ENCODE data around the gene TAGLN2.

TAGLN2 gene

DNA sequence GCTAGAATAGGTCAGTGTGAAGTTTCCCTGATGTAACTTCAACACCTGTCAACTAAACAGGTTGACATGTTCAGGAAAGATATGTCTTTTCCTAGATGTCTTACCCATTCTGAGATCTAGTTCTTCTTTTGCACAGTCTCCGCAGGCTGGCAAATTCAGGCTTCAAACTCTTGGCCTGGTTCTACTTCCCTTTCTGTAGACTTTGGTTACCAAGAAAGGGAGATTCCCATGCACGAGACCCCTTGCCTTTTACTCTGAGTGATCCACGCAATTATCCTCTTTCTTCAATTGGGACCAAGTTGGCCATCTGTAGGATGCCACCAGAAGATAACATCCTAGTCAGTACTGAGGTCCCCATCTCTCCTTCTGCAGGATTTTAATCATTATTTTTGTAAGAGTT is 27.3 kb downstream of the TAGLN2 start:
- no peak for ATAC-seq

- ATAC-seq = no peak
These were observed 28.8 kb downstream of the TAGLN2 start for GRCh38 chr1:159896546-159896930.

DNA sequence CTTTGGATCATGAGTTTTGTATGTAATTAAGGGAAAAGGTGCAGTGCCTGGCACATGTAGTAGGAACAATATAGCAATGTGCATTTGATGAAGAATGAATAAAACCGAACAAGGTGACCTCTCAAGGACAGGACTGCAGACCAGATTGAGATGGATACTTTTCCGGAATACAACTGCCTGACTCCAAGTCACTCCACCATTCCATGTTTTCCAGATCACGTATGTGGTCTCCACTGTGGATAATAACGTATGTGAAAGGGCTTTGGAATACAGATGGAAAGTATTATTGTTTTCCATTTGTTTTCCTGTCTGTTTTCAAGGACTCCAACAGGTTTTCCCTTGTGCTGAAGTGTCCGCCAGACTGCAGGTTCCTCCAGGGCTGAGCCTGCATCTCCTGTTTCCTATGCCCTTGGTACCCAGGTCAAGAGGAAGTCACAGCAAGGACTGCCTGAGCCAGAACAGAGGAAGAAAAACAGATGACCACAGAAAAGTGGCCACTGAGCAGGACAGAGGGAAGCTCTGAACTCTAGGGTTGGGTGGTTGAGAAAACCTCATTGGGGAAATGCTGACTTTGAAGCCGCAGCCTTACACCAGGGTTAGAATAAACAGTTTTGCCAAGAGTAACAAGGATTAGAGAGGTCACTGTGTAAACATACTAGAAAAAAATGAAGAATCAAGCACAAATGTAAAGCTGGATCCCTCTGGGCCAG is 29.3 kb downstream of the TAGLN2 start:
- no peak for ATAC-seq

DNA sequence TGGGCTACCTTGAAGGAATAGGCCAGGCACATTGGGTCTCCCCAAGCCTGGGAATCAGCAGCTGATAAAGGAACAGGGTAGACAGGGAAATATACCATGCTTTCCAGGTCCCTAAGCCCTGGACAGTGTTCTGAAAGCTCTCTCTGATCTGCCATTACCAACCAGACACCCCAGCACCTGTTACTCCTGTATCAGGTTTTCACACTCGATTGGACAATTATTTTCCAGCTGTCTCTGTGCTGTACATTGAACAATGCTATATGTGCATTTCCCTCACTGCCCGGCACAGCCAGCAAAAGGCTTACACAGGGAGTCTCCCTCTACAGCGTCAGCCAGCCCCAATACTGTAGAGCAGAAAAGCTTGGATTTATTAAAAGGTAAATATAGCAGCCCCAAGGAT is 30.0 kb downstream of the TAGLN2 start:
- ATAC-seq = no peak

- no peak for ATAC-seq
These were observed 32.4 kb downstream of the TAGLN2 start for GRCh38 chr1:159892944-159893343.

DNA sequence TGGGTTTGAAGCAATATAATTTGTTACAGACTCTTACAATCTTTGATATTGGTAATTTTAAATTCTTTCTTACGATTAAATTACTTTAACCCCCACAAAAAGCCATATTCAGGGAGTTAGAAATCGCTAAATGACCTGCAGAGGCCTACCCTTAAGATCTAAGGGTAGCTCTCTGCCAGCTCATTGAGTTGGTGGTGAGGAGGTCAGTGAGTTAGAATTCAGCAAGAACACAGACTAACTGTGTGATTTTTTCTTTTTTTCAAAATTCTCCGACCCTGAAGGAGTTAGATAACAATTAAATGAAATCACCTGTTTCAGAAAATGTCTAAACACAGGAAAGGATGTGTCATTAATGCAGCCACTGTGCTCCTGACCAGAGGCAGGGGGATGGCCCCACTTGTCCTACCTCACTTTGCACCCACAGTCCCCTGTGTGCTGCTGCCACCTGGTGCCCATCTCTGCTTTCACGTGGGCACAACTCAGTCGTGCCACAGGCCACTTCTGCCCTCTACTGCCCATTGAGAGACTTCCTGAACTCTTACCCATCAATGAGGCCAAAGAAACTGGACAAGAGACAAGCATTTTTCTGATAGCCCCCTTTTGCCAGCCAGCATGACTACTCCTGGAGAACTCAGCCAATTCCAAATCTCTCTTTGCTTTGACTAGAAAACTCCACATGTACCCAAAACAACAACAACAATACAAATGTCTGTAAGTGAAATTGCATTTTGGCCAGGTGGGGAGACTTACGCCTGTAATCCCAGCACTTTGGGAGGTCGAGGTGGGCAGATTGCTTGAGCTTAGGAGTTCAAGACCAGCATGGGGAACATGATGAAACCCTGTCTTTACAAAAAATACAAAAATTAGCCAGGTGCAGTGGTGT is 33.8 kb downstream of the TAGLN2 start:
- peak; percentile 84 to 86 for ATAC-seq

DNA sequence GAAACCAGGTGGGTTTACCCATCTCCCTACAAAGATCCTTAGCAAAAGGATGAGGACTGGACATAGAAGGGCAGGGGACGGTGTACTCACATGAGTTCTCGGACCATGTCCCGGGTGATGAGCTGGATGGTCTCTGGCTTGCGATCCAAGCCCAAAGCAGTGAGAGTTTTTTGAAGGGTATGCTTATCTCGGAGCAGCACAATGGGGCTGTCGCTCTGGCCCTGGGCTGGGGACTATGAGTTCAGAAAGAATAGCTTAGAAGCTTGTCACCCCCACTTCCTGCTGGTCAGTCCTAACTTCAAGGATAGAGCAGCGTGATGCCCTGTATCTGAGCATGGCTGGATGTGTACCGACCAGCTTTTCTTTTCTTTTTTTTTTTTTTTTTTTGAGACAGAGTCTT is 34.9 kb downstream of the TAGLN2 start:
- ATAC-seq = no peak

DNA sequence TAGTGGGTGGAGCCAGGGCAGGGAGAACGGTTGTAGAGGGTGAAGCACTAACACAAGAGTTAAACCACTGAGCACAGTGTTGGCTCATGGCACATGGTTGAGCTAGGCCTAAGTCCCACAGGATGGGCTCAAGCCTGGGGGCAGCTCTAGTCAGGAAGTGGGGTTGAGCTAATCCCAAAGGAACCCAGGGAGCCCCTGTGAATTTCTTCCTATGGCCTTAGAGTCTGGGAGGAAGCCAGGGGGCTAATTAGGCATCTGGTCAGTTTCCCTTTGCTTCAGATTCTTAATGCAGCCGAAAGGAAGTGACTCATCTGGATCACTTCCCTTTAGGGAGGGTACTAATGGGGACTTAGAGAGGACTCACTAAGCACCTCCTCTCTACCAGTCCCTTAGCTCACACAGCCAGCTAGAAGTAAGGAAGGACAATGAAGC is 35.5 kb downstream of the TAGLN2 start:
- peak; percentile 61 to 73 for ATAC-seq

- no peak for ATAC-seq
These were observed 36.1 kb downstream of the TAGLN2 start for GRCh38 chr1:159889202-159889601.

GRCh38 chr1:159884296-159884695 is 41.0 kb downstream of the TAGLN2 start:
- ATAC-seq = no peak

DNA sequence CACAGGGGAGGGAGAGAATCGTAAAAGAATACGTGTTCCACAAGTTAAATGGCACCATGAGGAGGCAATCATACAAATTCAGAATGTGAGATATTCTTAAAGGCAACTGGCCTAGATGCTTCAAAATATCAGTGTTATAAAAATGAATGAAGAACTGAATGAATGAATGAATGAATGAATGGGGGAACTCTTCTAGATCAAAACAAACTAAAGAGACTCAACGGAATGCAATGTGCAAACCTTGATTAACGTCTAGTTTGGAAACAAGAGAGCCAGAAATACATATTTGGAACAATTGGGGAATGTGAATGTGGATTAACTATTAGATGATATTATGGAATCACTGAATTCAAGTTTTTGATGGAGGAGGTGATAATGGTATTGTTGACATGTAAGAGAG is 42.2 kb downstream of the TAGLN2 start:
- ATAC-seq = no peak

- no peak for ATAC-seq
These were observed 42.8 kb downstream of the TAGLN2 start for GRCh38 chr1:159882527-159882862.

DNA sequence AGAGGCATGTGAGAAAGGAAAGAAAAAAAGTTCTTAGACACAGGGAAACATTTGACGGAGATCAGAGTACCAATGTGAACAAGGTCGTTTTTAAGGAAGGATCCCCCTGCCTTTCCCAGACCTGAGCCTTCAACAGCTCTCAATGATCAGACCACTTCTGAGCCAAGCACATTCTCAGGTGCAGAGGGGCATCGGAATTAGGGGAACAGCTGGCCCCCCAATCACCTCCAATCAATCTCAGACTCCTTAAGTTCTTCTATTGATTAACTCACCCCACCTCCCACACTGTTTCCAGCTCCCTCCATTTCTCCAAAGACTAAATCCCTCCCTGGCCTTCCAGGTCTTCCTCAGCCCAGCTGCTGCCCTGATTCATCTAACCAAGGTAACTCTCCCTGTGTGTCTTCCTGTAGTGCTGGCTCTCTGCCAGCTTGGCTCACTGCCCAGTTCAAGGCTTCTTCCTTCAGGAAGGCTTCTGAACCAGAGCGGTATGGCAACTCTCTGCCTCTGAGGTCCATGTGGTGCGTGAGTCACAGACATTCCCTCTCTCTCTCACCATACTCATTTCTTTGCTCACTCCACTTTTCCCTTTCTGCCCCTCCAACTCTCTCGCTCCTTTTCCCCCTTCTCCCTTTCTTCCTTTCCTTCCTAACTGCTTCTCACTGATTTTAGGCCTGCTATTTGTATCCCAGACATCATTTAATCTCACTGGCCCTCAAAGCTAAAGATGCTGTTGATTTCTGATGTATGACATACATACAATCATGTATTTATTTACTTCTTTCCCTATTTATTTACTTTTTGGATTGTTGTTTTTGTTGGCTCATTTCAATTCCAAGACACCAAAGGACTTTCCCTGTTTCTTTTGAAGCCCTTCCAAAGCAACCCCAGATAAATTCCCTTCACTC is 43.4 kb downstream of the TAGLN2 start:
- no peak for ATAC-seq

- no peak for ATAC-seq
These were observed 44.9 kb downstream of the TAGLN2 start for GRCh38 chr1:159880430-159880829.

- ATAC-seq = peak in 1 of 2 donors; percentile 30
These were observed 45.3 kb downstream of the TAGLN2 start for GRCh38 chr1:159879977-159880376.

DNA sequence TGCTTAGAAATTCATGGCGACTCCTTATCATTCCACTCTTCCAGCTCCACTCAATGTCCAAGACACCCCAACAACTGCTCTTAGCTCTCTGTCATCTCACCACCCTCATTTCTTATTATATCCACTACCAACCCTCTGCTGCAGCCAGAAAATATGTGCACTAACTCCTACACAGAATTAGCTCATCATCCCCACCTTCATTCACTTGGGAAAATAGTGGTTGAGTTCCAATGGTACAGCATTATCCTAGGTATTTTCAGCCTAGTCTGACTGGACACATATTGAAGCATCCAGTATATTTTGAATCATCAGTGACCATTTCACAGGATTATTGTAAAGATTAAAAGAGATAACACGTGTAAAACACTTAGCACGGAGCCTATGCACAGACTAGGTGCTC is 46.2 kb downstream of the TAGLN2 start:
- ATAC-seq = no peak

- ATAC-seq = no peak
These were observed 47.4 kb downstream of the TAGLN2 start for GRCh38 chr1:159877695-159878444.

GRCh38 chr1:159873530-159874143 is 51.7 kb downstream of the TAGLN2 start:
- ATAC-seq = no peak

- no peak for ATAC-seq
These were observed 52.4 kb downstream of the TAGLN2 start for GRCh38 chr1:159872891-159873290.

DNA sequence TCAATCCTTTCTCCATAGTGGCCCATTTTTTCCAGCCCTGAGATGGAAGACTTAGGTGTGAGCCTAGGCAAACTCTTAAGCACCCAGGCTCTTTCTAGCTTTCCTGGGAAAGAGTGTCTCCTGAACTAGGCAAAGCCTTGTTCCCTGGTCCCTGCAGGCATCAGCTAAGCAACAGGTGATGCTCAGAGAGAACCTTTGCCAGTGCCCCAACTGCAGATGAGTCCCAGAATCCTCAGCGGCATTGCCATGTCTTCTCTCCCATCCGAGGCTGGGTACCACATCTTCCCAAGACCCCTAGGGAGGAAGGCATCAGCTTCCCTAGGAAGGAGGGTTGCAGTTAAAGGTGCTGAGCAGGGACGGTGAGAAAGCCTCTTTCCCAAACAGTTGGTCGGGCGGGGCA is 54.6 kb downstream of the TAGLN2 start:
- no peak for ATAC-seq

DNA sequence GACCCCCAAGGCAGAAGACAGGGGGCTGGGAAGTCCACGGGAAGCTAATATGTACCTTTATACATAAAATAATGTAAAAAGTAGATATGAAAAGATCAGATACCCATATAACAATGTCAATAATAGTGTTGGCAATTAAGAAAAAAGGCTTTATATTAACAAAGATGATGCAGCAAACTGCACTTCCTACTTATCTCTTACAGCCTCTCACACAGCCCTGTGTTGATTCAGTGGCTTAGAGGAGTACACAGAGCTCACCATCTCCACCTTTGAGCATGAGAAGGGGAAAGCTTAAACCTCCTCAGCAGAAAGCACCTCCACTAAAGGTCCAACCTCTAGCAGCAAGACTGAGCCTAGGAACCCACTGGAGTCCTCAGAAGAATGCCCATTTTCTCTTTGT is 55.7 kb downstream of the TAGLN2 start:
- no peak for ATAC-seq

GRCh38 chr1:159869173-159869572 is 56.1 kb downstream of the TAGLN2 start:
- no peak for ATAC-seq
